ENCODE results near the gene CLDN7.

GRCh38 chr17:7211491-7212273 is 50.6 kb downstream of the CLDN7 start:
- TF ChIP-seq YY1 (IDR thresholded peaks at IDR 0.05; ENCODE audit: insufficient read depth, insufficient read length) (no peak), SUZ12 (IDR thresholded peaks at IDR 0.05; ENCODE audit: extremely low read depth, insufficient read depth, insufficient read length) (no peak)
